ENCODE results near the gene COL18A1. TPM values are rescaled to one million over a fixed set of nuclear protein-coding genes. Genes with fewer than 3 reads are reported as not detected.

Gene COL18A1
- total RNA-seq, 1 experiment from 2014 or later, result 170 TPM

DNA sequence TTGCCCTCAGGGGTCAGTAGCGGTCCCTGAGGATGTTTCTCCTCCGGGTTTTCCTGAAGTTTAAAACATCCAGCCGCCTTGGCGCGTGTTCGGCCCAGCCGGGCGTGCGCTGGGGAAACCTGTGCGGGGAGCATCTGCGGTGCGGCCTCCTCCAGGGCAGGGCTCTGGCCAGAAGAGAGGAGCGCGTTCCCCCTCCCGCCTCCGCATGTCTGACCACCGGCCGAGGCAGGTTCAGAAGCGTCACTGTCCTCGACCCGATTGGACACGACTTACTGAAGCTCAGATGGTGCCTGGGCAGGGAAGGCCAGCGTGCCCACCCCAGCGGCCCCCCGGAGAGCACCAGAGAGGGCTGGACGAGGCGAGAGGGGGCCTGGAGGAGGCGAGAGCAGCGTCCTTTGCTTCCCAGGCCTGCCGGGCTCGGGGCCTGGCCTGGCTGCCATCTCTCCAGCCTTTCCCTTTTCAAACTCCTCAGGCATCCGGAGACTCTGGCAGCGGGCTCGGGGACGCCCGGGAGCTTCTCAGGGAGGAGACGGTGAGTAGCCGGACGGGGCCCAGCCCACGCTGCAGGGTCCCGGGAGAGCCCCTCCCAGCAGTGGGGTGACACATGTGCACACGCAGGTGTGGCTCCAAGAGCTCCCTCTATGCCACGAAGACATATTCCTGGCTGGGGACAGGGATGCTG, 70.2 kb downstream of the COL18A1 start:
- CTCF ChIA-PET, result no interaction called here
- Histone ChIP-seq H3K9me3 (no peaks in the 10 kb centered on the region), H3K4me3 (ENCODE audit: low read depth, low read length) (no peak overlapping the region), H3K27me3 (replicated peaks; ENCODE audit: control insufficient read depth, insufficient read depth, low read length) (no peaks in the 10 kb centered on the region), H3K4me1 (peaks cover 26% of the 10 kb centered on the region), H3K36me3 (ENCODE audit: control insufficient read depth, insufficient read depth, low read length) (peaks cover 3% of the 10 kb centered on the region)
- Mint-ChIP-seq H3K4me3 (ENCODE audit: unreplicated experiment) (no peak overlapping the region), H3K36me3 (ENCODE audit: insufficient read depth, unreplicated experiment) (peaks cover 71% of the 10 kb centered on the region), H3K4me1 (ENCODE audit: low read depth, unreplicated experiment) (peaks cover 31% of the 10 kb centered on the region), H3K9me3 (ENCODE audit: unreplicated experiment) (no peaks in the 10 kb centered on the region), H3K27ac (ENCODE audit: unreplicated experiment) (no peak overlapping the region), H3K27me3 (ENCODE audit: insufficient read depth, unreplicated experiment) (no peaks in the 10 kb centered on the region)
- TF ChIP-seq, protein P1, sequence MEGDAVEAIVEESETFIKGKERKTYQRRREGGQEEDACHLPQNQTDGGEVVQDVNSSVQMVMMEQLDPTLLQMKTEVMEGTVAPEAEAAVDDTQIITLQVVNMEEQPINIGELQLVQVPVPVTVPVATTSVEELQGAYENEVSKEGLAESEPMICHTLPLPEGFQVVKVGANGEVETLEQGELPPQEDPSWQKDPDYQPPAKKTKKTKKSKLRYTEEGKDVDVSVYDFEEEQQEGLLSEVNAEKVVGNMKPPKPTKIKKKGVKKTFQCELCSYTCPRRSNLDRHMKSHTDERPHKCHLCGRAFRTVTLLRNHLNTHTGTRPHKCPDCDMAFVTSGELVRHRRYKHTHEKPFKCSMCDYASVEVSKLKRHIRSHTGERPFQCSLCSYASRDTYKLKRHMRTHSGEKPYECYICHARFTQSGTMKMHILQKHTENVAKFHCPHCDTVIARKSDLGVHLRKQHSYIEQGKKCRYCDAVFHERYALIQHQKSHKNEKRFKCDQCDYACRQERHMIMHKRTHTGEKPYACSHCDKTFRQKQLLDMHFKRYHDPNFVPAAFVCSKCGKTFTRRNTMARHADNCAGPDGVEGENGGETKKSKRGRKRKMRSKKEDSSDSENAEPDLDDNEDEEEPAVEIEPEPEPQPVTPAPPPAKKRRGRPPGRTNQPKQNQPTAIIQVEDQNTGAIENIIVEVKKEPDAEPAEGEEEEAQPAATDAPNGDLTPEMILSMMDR (IDR thresholded peaks at IDR 0.05; ENCODE audit: insufficient read depth in 1 of 2, low read depth in 1 of 2, low read length in 1 of 2, severe bottlenecking in 1 of 2, unreplicated experiment in 1 of 2), result no peak
- POLR2A ChIA-PET, result no interaction called here
- no peak for DNase-seq
- no TSS peak for BruUV-seq (replicated peaks)
- intact Hi-C loops (cut with micrococcal nuclease; ENCODE audit: unreplicated experiment), result no loop called here

DNA sequence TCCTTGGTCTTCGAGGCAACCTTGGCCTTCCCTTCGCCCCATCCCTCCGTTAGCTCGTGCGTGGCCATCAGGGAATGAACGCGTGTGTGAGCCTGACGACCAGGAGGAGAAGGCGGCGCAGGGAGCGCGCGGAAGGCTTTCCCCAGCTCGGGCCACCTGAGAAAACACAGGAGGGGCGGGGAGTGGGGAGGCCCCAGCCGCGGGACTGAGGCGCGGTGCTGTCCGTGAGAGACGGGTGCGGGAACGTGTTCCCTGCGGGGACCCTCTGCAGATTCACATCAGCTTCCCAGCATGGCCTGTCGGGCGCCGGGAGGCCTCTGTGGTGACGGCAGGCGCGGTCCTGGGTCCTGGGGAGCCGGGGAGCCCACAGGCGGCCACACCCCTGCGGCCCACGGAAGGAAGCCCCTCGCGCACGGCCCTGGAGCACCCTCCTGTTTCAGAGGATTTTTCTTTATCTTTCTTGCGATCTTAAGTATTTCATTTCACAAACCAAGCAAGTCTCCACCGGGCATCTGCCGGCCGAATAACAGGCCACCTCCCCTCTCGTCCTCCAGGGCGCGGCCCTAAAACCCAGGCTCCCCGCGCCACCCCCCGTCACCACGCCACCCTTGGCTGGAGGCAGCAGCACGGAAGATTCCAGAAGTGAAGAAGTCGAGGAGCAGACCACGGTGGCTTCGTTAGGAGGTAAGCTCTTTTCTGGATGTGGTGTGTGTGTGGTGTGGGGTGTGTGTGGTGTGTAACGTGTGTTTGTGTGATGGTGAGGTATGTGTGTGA, 71.0 kb downstream of the COL18A1 start:
- peaks cover 22% of the 10 kb centered on the region for H3K4me1 Mint-ChIP-seq (ENCODE audit: low read depth, unreplicated experiment)
- POLR2A ChIA-PET, result no interaction called here
- H3K27ac Mint-ChIP-seq (ENCODE audit: unreplicated experiment), result peak overlapping the region; percentile 1
- H3K27me3 ChIP-seq (replicated peaks; ENCODE audit: control insufficient read depth, insufficient read depth, low read length), result no peaks in the 10 kb centered on the region
- no peaks in the 10 kb centered on the region for H3K27me3 Mint-ChIP-seq (ENCODE audit: insufficient read depth, unreplicated experiment)
- peaks cover 19% of the 10 kb centered on the region for H3K4me1 ChIP-seq
- TF ChIP-seq, protein P1 (IDR thresholded peaks at IDR 0.05; ENCODE audit: insufficient read depth in 1 of 2, low read depth in 1 of 2, low read length in 1 of 2, severe bottlenecking in 1 of 2, unreplicated experiment in 1 of 2), result no peak
- H3K36me3 Mint-ChIP-seq (ENCODE audit: insufficient read depth, unreplicated experiment), result peaks cover 71% of the 10 kb centered on the region
- CTCF ChIA-PET, result no interaction called here
- H3K36me3 ChIP-seq (ENCODE audit: control insufficient read depth, insufficient read depth, low read length), result peaks cover 3% of the 10 kb centered on the region
- intact Hi-C loops (cut with micrococcal nuclease; ENCODE audit: unreplicated experiment), result no loop called here
- no peaks in the 10 kb centered on the region for H3K9me3 Mint-ChIP-seq (ENCODE audit: unreplicated experiment)
- no peaks in the 10 kb centered on the region for H3K9me3 ChIP-seq
- no TSS peak for BruUV-seq (replicated peaks)
- no peak overlapping the region for H3K4me3 ChIP-seq (ENCODE audit: low read depth, low read length)
- H3K4me3 Mint-ChIP-seq (ENCODE audit: unreplicated experiment), result no peak overlapping the region
- no peak for DNase-seq

DNA sequence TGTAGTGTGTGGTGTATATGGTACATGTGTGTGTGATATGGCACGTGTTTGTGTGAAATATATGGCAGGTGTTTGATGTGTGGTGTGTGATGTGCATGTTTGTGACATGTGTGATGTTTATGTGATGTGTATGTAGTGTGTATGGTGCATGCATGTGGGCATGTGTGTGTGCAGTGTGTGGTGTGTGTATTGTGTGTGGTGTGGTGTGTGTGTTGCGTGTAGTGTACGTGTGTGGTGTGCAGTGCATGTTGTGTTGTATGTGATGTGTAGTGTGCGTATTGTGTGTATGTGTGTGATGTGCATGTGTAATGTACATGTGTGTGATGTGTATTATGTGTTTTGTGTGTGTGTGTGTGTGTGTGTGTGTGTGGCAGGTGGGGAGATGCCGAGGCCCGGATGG, 71.6 kb downstream of the COL18A1 start:
- H3K4me1 ChIP-seq, result peaks cover 13% of the 10 kb centered on the region
- intact Hi-C loops (cut with micrococcal nuclease; ENCODE audit: unreplicated experiment), result no loop called here
- H3K9me3 ChIP-seq, result no peaks in the 10 kb centered on the region
- peaks cover 7% of the 10 kb centered on the region for H3K36me3 ChIP-seq (ENCODE audit: control insufficient read depth, insufficient read depth, low read length)
- TF ChIP-seq, protein P1 (IDR thresholded peaks at IDR 0.05; ENCODE audit: insufficient read depth in 1 of 2, low read depth in 1 of 2, low read length in 1 of 2, severe bottlenecking in 1 of 2, unreplicated experiment in 1 of 2), result no peak
- H3K4me3 ChIP-seq (ENCODE audit: low read depth, low read length), result no peak overlapping the region
- POLR2A ChIA-PET, result no interaction called here
- CTCF ChIA-PET, result no interaction called here
- Mint-ChIP-seq H3K27me3 (ENCODE audit: insufficient read depth, unreplicated experiment) (no peaks in the 10 kb centered on the region), H3K9me3 (ENCODE audit: unreplicated experiment) (no peaks in the 10 kb centered on the region), H3K36me3 (ENCODE audit: insufficient read depth, unreplicated experiment) (peaks cover 66% of the 10 kb centered on the region), H3K4me1 (ENCODE audit: low read depth, unreplicated experiment) (peaks cover 16% of the 10 kb centered on the region), H3K27ac (ENCODE audit: unreplicated experiment) (peak overlapping the region; percentile 1), H3K4me3 (ENCODE audit: unreplicated experiment) (no peak overlapping the region)
- no peak for DNase-seq
- H3K27me3 ChIP-seq (replicated peaks; ENCODE audit: control insufficient read depth, insufficient read depth, low read length), result no peaks in the 10 kb centered on the region
- BruUV-seq (replicated peaks), result no TSS peak

Measured in Caco-2 (cell line).